Body of pancreas (tissue), 4 donors: ENCODE results near the gene ASCC3.

Source experiments
- CTCF ChIP-seq, 7 experiments: fragments of 450-650 bp in 4 of 7; fragments of 200-600 bp in 3 of 7; sonication (generic) in 3 of 7; IDR thresholded peaks; one replicate each; pipeline ENCODE4 v1.5.1; 2016 to 2019; ENCODE audit warnings: antibody characterized with exemption in 7 of 7
- POLR2A ChIP-seq, 3 donors: fragments of 450-650 bp; IDR thresholded peaks; one replicate each; pipeline ENCODE4 v1.6.1; 2016; ENCODE audit warnings: antibody characterized with exemption in 3 of 3, mild to moderate bottlenecking in 2 of 3

GRCh38 chr6:100465701-100466409 is 415.3 kb downstream of the ASCC3 start:
- TF ChIP-seq POLR2A (IDR thresholded peaks at IDR 0.05) (no peak), CTCF (IDR thresholded peaks at IDR 0.05) (no peak)
